GM21619 (cell line): ENCODE data around the gene SMPDL3B.
"Not testable (repeated sequence)": the region's sequence is repeated elsewhere in the genome, so short reads cannot be mapped to it uniquely, and the experiment has no call there.

Experiments used
- ATAC-seq: cut with Tn5 transposase; IDR thresholded peaks from one replicate; pipeline ENCODE4 v1.9.1; 2021; ENCODE audit not compliant: unreplicated experiment

Gene SMPDL3B

DNA sequence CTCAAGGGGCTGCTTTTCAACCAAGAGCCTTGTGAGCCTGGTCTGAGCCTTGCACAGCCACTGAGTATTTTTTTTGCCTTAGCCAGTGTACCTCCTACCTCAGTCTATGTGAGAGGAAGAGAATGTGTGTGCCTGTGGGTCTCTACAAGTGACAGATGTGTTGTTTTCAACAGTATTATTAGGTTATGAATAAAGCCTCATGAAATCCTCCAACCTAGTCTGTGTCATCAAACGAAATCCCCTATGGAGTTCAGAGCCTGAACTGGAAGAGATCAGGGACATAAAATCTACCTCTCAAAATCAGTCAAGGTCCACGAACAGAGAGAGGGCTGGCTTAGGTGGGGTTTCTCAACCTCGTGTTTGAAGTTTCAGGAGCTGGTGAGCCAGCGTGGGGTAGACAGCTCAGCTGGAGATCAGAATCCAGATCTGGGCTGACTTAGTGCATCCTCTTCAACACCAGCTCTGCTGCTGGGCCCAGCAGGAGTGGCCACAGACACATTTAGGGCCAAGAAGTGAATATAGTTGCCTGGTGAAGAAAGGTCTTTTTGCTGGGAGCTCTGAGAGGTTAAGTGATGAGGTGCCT, 33.2 kb downstream of the SMPDL3B start:
- ATAC-seq: no peak

DNA sequence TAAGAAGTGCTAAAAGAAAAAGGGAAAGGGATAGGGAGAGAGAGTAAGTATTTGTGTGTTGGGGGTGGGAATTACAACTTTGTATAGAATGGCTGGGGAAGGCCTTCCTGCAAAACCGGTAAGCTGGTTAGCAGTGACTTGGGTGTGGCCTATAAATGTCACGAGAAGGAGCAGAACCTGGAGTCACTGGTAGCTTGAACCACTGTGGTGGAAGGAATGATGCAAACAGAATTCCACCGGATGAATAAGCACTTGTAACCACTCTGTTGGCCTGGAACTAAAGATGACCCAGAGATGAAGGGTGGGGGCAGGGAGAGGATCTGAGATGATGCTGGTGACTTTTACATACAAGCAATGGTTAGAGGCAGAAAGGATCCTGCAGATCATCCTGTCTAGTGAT, 33.9 kb downstream of the SMPDL3B start:
- ATAC-seq: no peak

DNA sequence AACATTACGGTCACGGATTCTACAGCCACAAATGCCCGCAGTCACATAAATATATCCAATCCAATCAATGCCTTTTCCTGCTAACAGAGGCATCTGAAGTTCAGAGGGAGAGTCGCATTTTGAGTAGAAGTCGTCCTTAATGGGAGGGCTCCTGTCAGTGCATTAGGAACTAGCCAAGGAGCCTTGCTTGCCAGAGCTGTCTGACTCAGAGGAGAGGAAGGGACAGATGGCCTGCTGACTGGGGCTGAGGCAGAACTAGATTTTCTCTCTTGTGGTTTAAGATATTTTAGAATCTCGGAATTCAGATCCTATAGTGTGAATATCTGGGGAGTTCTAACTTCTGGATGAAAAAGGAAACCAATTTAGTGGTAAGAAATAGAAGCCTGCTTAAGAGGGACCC, 35.6 kb downstream of the SMPDL3B start:
- no peak for ATAC-seq

DNA sequence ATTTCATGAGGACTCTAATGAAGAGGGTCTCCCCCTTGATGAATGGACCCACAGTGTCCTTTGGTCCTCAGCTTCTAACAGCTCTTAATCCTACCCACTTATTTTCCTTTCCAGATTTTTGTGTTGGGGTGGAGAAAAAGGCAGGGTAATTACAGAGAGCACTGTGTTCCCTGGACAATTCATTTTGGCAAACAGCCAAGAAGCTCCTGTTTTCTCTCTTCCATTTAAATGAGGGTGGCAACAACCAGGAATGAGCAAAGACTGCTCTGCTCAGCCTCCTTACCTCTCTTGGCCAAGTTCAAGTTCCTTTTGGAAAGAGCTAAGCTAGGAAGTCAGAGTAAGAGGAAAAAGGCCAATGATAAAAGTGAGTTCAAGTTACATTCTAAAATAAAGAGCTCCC, 36.9 kb downstream of the SMPDL3B start:
- no peak for ATAC-seq

DNA sequence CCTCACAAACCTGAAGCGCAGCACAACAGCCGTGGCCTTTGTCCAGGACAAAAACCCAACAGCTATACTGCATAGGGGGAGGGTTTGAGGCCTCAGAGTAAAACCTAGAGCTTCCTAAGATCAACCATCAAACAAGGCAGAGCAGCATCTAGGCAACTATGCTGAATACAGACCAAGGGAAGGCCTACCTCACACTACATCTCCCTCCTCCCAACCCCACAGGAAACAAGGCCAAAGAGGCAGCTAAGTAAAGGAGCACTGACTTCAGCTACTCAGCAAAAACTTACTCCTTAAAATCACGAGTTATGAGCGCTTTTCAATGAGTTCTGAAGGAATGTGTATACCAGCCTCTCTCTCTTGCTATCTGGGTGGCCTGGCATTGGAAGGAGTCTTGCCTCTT, 37.3 kb downstream of the SMPDL3B start:
- ATAC-seq: no peak

DNA sequence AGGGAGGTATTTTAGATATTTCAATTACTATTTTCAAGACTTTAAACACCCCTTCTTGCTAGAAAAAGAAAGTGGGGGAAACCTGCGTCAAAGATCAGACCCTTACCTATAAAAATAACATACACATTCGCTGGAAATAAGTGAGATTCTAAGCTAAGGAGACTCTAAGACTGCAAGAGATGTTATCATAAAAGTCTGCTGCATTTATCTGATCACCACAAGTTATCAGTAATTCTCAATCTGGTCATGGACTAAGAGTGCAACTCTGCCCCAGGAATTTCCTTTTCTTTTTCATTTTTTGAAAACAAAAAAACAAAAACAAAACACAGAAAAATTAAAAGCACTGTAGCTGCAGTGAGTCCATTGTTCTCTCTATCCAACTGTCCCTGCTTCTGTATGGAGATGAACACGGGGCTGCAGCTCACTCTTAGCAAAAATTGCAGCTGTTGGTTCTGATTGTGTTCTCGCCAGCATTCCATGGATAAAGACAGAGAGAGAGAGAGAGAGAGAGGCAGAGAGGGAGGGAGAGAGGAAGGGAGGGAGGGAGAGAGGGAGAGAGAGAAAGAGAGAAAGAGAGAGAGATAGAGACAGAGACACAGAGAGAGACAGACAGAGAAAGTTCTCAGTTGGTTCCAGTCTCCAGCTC, 39.1 kb downstream of the SMPDL3B start:
- no peak for ATAC-seq

DNA sequence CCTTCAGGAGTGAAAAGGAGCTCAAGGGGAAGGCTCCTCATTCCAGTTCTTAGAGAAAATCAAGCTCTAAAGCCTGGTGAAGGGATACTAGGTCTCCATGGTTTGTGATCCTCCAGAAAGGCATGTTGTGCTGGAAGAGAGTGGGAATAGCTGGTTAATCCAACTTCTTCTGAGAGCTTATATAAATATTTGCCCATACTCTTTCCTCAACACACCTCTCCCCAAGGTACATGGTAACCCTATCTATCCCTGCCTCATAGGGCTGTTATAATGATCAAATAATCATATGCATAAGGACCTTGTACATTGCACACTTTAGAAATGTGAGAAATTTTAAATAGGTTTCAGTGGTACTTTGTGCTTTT, 39.6 kb downstream of the SMPDL3B start:
- ATAC-seq: no peak

DNA sequence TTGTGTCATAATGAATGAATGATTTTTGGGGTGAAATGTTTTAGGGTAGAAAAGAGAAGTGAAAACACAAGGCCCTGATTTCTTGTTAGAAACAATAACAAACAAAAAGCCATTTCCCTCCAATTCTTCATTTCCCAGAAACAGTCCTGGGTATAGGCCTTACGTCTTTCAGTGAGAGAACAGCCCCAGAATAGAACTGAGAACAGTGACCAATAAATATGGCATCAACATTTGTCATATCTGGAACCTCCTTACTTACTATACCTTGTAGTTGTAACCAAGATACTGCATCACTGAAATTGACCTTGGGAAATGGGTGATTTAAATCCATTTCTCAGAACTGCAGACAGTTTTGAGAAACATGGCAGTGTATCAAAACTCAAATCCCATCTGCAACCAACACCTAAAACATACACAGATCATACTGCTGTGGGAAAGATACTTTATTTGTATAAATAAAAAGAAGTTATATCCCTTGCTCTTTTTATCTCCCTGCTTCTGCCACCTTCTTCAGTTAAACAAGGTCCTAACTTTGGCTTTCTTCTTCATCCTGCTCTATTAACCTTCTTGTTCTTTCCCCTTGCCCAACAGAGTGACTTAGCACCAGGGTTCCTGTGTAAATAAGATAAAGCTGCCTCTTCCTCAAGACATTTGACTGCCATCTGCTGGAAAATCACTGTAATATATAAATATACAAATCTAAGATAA, 44.5 kb downstream of the SMPDL3B start:
- no peak for ATAC-seq

DNA sequence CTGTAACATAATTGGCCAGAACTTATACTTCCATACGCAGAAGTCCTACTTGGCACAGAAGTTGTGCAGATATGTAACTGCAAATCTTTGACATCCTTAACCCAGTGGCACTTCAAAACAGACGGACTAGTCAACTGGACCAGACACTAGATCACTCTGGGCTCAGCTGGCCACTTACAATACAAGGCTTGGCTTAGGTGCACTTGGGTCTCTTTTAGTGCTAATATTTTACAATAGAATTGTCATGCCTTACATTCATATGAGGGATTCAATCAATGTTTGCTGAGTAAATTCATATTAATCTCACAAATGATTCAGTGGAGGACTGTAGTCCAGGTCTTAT, 45.0 kb downstream of the SMPDL3B start:
- ATAC-seq: no peak

DNA sequence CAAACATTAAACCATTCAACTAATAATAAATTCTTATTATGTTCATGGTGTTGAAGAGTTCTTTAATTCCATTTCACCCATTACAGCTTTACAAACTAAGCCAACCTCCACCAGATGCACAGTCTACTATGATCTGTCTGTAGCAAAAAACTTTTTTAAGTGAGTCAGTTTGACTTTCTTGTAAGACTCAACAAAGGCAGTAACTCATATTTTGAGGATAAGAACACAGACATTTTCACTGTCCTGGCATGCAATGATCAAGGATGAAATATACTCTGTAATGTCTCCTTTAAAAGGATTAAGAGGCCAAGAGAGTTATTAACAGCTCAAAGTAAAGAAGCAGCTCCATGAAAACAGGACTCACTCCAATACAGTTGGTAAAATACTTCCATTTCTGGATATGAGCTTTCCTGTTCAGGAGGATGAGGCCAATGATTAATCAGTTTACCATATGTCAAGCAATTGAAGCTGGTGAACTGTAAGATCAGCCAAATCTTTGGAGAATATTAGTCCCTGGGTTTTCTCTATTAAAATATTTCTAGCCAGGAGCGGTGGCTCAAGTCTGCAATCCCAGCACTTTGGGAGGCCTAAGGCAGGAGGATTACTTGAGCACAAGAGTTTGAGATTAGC, 45.5 kb downstream of the SMPDL3B start:
- ATAC-seq: no peak

DNA sequence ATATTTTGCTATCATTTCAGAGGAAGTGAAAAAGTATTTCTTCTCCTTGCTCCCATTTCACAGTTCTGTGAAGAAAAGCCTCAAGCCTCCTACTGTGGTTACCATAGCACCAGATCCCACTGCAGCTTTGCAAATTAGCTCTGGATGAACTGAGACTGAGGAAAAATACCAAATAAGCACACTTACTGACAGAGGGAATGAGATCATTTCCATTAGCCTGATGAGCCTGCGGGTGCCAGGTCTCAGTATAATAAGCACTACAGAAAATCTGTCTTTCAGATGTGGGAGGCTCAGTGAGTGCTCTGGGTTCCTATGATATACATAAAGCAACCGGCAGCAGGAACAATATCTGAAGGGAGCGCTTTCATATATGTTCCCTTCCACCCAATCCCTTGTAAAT, 46.3 kb downstream of the SMPDL3B start:
- no peak for ATAC-seq

DNA sequence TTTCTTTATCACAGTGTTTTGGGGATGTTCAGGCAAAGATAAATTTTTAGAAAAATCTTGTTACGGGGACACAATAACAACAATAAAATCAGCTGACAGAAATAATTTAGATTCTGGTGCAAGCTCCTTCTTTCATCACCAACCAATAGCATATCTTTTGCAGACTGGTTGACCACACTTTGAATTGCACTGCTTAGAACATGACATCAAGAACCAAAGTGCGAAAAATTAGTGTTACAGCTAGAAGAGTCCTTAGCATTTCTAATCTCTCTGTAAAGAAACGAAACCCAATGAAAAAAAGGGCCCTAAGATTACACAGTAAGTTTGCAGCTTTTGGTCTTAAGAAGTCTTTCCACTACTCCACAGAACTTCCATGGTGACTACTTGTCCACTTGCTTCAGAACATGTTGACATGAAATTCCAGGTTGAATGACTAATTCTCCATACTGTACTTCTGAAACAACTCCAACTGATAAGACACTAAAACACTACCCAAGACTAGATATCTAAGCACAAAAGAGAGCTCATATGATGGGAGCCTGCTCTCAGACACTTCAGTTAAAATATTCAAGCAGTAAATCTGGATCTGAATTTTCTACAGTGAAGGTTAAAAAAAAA, 56.2 kb downstream of the SMPDL3B start:
- no peak for ATAC-seq

DNA sequence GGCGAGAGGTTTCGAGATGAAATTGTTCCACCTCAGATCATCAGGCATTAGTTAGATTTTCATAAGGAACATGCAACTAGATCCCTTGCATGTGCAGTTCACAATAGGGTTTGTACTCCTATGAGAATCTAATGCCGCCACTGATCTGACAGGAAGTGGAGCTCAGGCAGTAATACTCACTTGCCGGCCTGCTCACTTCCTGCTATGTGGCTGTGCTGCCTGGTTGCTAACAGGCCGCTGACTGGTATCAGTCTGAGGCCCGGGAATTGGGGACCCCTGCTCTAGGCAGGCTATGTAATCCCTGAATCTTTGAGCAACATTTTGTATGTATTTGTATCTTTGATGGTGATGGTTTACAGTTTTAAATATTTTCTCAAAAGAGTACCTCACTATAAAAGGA, 57.5 kb downstream of the SMPDL3B start:
- no peak for ATAC-seq

DNA sequence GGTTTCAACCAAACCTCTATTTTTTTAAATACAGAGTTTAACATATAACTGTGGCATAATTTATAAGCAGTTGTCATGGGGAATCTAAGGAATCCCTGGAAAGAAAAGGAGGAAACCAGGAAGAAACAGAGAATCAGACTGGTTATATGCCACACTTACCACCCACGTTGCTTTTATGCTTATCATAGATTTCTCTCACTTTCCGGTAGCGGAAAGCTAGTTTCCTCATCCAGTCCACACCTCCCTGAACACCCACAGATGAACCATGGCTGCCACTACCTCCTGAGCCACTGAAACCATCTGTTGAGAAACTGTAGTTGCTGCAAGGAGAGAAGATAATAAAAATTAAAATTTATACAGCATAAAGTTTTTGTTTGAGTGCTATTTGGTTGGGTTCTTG, 58.4 kb downstream of the SMPDL3B start:
- no peak for ATAC-seq

DNA sequence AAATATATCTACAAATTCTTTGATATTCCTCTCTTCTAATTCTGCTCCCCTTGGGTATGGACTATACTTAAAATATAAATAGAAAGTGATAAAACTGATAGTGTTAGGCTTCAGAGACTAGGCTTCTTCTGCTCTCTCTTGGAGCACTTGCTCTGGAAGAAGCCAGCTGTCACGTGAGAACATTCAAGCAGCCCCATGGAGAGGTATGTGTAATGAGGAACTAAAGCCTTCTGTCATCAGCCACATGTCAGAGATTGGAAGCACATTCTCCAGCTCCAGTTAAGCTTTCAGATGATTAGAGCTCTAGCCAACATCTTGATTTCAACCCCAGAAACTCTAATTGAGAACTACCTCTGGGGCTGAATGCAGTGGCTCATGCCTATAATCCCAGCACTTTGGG, 59.3 kb downstream of the SMPDL3B start:
- ATAC-seq: no peak

DNA sequence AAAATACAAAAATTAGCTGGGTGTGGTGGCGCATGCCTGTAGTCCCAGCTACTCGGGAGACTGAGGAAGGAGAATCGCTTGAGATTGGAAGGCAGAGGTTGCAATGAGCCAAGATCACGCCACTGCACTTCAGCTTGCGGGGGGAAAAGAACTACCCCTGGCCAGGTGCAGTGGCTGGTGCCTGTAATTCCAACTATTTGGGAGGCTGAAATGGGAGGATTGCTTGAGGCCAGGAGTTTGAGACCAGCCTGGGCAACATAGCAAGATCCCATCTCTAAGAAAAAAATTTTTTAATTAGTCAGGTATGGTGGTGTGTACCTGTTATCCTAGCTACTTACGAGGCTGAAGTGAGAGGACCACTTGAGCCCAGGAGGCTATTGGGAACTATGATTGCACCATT, 59.7 kb downstream of the SMPDL3B start:
- ATAC-seq: not testable (repeated sequence)

DNA sequence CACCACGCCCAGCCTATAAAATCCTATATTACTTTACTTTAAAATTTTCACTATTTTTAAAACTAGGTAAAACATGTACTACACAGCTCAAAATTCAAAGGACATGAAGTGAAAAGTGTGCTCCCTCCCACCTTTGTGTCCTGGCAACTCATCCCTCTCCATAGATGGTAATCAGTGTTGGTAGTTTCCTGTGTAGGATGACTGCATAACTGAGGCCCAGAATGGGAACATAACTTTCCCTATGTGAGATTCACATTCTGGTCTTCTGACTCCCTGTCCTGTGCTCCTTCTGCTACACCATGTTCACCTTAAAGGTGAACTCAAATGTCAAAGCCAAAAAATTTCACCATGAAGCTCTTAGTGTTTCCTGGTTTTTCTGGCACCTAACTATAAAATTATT, 64.3 kb downstream of the SMPDL3B start:
- ATAC-seq: no peak

DNA sequence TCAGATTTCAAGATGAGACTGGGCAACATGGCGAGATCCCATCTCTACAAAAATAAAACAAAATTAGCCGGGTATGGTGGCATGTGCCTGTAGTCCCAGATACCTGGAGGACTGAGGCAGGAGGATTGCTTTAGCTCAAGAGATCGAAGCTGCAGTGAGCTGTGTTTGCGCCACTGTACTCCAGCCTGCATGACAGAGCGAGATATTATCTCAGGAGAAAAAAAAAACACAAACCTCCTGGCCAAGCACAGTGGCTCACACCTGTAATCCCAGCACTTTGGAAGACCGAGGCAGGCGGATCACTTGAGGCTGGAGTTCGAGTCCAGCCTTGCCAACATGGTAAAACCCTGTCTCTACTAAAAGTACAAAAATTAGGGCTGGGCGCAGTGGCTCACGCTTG, 67.8 kb downstream of the SMPDL3B start:
- ATAC-seq: no peak

DNA sequence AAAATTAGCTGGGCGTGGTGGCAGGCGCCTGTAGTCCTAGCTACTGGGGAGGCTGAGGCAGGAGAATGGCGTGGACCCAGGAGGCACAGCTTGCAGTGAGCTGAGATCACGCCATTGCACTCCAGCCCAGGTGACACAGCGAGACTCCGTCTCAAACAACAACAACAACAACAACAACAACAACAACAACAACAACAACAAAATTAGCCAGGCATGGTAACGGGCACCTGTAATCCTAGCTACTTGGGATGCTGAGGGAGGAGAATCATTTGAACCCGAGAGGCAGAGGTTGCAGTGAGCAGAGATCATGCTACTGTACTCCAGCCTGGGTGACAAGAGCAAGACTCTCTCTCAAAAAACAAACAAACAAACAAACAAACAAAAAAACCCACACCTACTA, 68.3 kb downstream of the SMPDL3B start:
- ATAC-seq: not testable (repeated sequence)
